ENCODE measurements around the gene CCAR1.
"Not testable (repeated sequence)": the region's sequence is repeated elsewhere in the genome, so short reads cannot be mapped to it uniquely, and the experiment has no call there.

CCAR1 gene

GRCh38 chr10:68759223-68759863 is 38.3 kb downstream of the CCAR1 start:
- in situ Hi-C loops (cut with MboI; ENCODE audit: low sequenced_read_pairs), result no loop called here

- in situ Hi-C loops (cut with MboI; ENCODE audit: low sequenced_read_pairs), result no loop called here
These were observed 38.9 kb downstream of the CCAR1 start for GRCh38 chr10:68759967-68760366.

GRCh38 chr10:68767407-68767806 is 46.4 kb downstream of the CCAR1 start:
- in situ Hi-C loops (cut with MboI; ENCODE audit: low sequenced_read_pairs), result not testable (repeated sequence)

- in situ Hi-C loops (cut with MboI; ENCODE audit: low sequenced_read_pairs), result no loop called here
These were observed 60.9 kb downstream of the CCAR1 start for GRCh38 chr10:68781613-68782574.

- in situ Hi-C loops (cut with MboI; ENCODE audit: low sequenced_read_pairs), result no loop called here
These were observed 63.4 kb downstream of the CCAR1 start for GRCh38 chr10:68784476-68784875.

- in situ Hi-C loops (cut with MboI; ENCODE audit: low sequenced_read_pairs), result no loop called here
These were observed 66.8 kb downstream of the CCAR1 start for GRCh38 chr10:68787813-68788212.

- in situ Hi-C loops (cut with MboI; ENCODE audit: low sequenced_read_pairs), result no loop called here
These were observed 69.4 kb downstream of the CCAR1 start for GRCh38 chr10:68790476-68790875.

- in situ Hi-C loops (cut with MboI; ENCODE audit: low sequenced_read_pairs), result no loop called here
These were observed 71.1 kb downstream of the CCAR1 start for GRCh38 chr10:68792115-68792514.

GRCh38 chr10:68795886-68796532 is 75.0 kb downstream of the CCAR1 start:
- in situ Hi-C loops (cut with MboI; ENCODE audit: low sequenced_read_pairs), result no loop called here

GRCh38 chr10:68796605-68797004 is 75.6 kb downstream of the CCAR1 start:
- in situ Hi-C loops (cut with MboI; ENCODE audit: low sequenced_read_pairs), result no loop called here

- in situ Hi-C loops (cut with MboI; ENCODE audit: low sequenced_read_pairs), result no loop called here
These were observed 79.2 kb downstream of the CCAR1 start for GRCh38 chr10:68800211-68800610.

- in situ Hi-C loops (cut with MboI; ENCODE audit: low sequenced_read_pairs), result no loop called here
These were observed 83.7 kb downstream of the CCAR1 start for GRCh38 chr10:68804692-68805091.

GRCh38 chr10:68810830-68811229 is 89.8 kb downstream of the CCAR1 start:
- in situ Hi-C loops (cut with MboI; ENCODE audit: low sequenced_read_pairs), result not testable (repeated sequence)

GRCh38 chr10:68811314-68812009 is 90.4 kb downstream of the CCAR1 start:
- in situ Hi-C loops (cut with MboI; ENCODE audit: low sequenced_read_pairs), result no loop called here

GRCh38 chr10:68812420-68812819 is 91.4 kb downstream of the CCAR1 start:
- in situ Hi-C loops (cut with MboI; ENCODE audit: low sequenced_read_pairs), result no loop called here

- in situ Hi-C loops (cut with MboI; ENCODE audit: low sequenced_read_pairs), result no loop called here
These were observed 92.5 kb downstream of the CCAR1 start for GRCh38 chr10:68813559-68813958.

- in situ Hi-C loops (cut with MboI; ENCODE audit: low sequenced_read_pairs), result no loop called here
These were observed 95.9 kb downstream of the CCAR1 start for GRCh38 chr10:68816796-68817412.

GRCh38 chr10:68820359-68820758 is 99.3 kb downstream of the CCAR1 start:
- in situ Hi-C loops (cut with MboI; ENCODE audit: low sequenced_read_pairs), result not testable (repeated sequence)

GRCh38 chr10:68822626-68823025 is 101.6 kb downstream of the CCAR1 start:
- in situ Hi-C loops (cut with MboI; ENCODE audit: low sequenced_read_pairs), result not testable (repeated sequence)

- in situ Hi-C loops (cut with MboI; ENCODE audit: low sequenced_read_pairs), result no loop called here
These were observed 105.9 kb downstream of the CCAR1 start, which contains the start of gene STOX1 for GRCh38 chr10:68826764-68827591. TSS of gene STOX1 (plus strand) at chr10:68827531. CDS start at chr10:68827624, 93 bp downstream.
